IPS-18c (cell line): ENCODE measurements around the gene VPS36.
"Not testable (repeated sequence)": the region's sequence is repeated elsewhere in the genome, so short reads cannot be mapped to it uniquely, and the experiment has no call there.

Source experiments
- H3K4me3 ChIP-seq: 2 replicates; pipeline ENCODE4 v1.7.0; 2013; ENCODE audit warnings: low read depth, mild to moderate bottlenecking, low read length, moderate library complexity; ENCODE audit not compliant: insufficient read depth
- H3K9me3 ChIP-seq: one replicate; pipeline ENCODE4 v1.6.1; 2013; ENCODE audit warnings: mild to moderate bottlenecking, low read length, moderate library complexity; ENCODE audit not compliant: control insufficient read depth, insufficient read depth

Gene VPS36

GRCh38 chr13:52399708-52400107 lies 50.7 kb downstream of the VPS36 start:
- Histone ChIP-seq H3K4me3 (no peak overlapping the region), H3K9me3 (no peaks in the 10 kb centered on the region)

GRCh38 chr13:52399046-52399445 lies 51.4 kb downstream of the VPS36 start:
- Histone ChIP-seq H3K9me3 (no peaks in the 10 kb centered on the region), H3K4me3 (no peak overlapping the region)

- no peaks in the 10 kb centered on the region for H3K9me3 ChIP-seq
- H3K4me3 ChIP-seq: no peak overlapping the region
Measured at GRCh38 chr13:52395704-52396103, 54.7 kb downstream of the VPS36 start.

GRCh38 chr13:52394586-52394985 lies 55.8 kb downstream of the VPS36 start:
- H3K4me3 ChIP-seq: no peak overlapping the region
- H3K9me3 ChIP-seq: no peaks in the 10 kb centered on the region

- H3K9me3 ChIP-seq: no peaks in the 10 kb centered on the region
- no peak overlapping the region for H3K4me3 ChIP-seq
Measured at GRCh38 chr13:52393572-52394357, 56.7 kb downstream of the VPS36 start.

GRCh38 chr13:52387721-52388120 lies 62.7 kb downstream of the VPS36 start:
- Histone ChIP-seq H3K4me3 (no peak overlapping the region), H3K9me3 (no peaks in the 10 kb centered on the region)

- H3K9me3 ChIP-seq: peaks cover 2% of the 10 kb centered on the region
- no peak overlapping the region for H3K4me3 ChIP-seq
Measured at GRCh38 chr13:52385870-52386269, 64.6 kb downstream of the VPS36 start.

- H3K4me3 ChIP-seq: no peak overlapping the region
- peaks cover 2% of the 10 kb centered on the region for H3K9me3 ChIP-seq
Measured at GRCh38 chr13:52383366-52383765, 67.1 kb downstream of the VPS36 start.

GRCh38 chr13:52378312-52378711 lies 72.1 kb downstream of the VPS36 start:
- no peak overlapping the region for H3K4me3 ChIP-seq
- peaks cover 2% of the 10 kb centered on the region for H3K9me3 ChIP-seq

GRCh38 chr13:52377898-52378297 lies 72.5 kb downstream of the VPS36 start:
- Histone ChIP-seq H3K4me3 (no peak overlapping the region), H3K9me3 (peaks cover 2% of the 10 kb centered on the region)

GRCh38 chr13:52374873-52375411 lies 75.5 kb downstream of the VPS36 start:
- Histone ChIP-seq H3K9me3 (no peaks in the 10 kb centered on the region), H3K4me3 (no peak overlapping the region)

- H3K9me3 ChIP-seq: no peaks in the 10 kb centered on the region
- H3K4me3 ChIP-seq: no peak overlapping the region
Measured at GRCh38 chr13:52374389-52374788, 76.0 kb downstream of the VPS36 start.

GRCh38 chr13:52373277-52373676 lies 77.2 kb downstream of the VPS36 start:
- not testable (repeated sequence) for H3K4me3 ChIP-seq, H3K9me3 ChIP-seq

- no peak overlapping the region for H3K4me3 ChIP-seq
Measured at GRCh38 chr13:52371736-52372247, 78.6 kb downstream of the VPS36 start.

GRCh38 chr13:52366291-52366690 lies 84.1 kb downstream of the VPS36 start:
- no peak overlapping the region for H3K4me3 ChIP-seq

More at GRCh38 chr13:52371736-52372247, 78.6 kb downstream of the VPS36 start:
- no peaks in the 10 kb centered on the region for H3K9me3 ChIP-seq

More at GRCh38 chr13:52366291-52366690, 84.1 kb downstream of the VPS36 start:
- H3K9me3 ChIP-seq: no peaks in the 10 kb centered on the region
